GM21515 (cell line): Measurements from ENCODE around the gene REG3A.

ENCODE experiments used
- ATAC-seq: cut with Tn5 transposase; IDR thresholded peaks from one replicate; pipeline ENCODE4 v1.9.1; 2021; ENCODE audit not compliant: unreplicated experiment

Gene REG3A

GRCh38 chr2:79122676-79123075 lies 36.9 kb downstream of the REG3A start:
- no peak for ATAC-seq

GRCh38 chr2:79120194-79120713 lies 39.3 kb downstream of the REG3A start, which contains the start of gene REG1A:
REG1A (plus strand) TSS chr2:79120488; CDS start chr2:79120862, 374 bp downstream.
- ATAC-seq, result no peak

GRCh38 chr2:79116997-79117928 lies 42.3 kb downstream of the REG3A start:
- ATAC-seq, result no peak

- ATAC-seq, result no peak
Observed at GRCh38 chr2:79114797-79115494, 44.6 kb downstream of the REG3A start.

- no peak for ATAC-seq
Observed at GRCh38 chr2:79112269-79112668, 47.3 kb downstream of the REG3A start.
